NCI-H2081 (cell line): ENCODE data around the gene HENMT1.
"Not testable (repeated sequence)": the region's sequence is repeated elsewhere in the genome, so short reads cannot be mapped to it uniquely, and the experiment has no call there.

ENCODE experiments used
- DNase-seq, 2 experiments: peaks; one replicate each; lab custom pipeline; 2025; lab: John Stamatoyannopoulos, UW

The HENMT1 gene

DNA sequence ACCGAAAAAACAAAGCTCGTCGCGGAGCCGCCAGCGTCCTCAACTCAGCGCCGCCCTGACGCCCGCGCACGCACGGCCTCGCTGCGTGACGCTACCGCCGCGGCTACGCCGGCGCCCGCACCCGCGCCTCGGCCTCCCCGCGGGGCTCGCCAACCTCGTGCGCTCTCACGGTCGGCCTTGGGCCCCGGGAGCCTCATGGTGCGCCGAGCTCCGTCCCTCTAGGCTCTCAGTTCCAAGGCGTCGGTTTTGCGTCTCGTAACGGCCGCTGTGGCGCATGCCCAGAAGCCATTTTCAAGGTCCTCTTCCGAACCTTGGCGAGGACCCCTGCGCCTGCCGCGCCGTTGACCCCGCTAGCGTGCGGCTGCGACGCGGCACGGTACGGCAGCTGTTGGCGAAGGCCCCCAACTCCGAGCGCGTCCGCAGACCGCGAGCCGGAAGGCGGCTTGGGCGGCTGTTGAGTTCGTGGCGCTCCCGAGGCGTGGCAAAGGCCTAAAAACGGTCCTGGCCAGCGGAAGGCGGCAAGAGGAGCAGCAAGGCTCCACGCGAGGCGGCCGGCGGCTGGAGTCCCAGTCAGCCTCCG is at the start of gene HENMT1:
HENMT1 (minus strand) TSS at position 64 of the 580 bp plus-strand sequence. CDS start 1,209 bp downstream, outside the sequence.
- DNase-seq: no peak

DNA sequence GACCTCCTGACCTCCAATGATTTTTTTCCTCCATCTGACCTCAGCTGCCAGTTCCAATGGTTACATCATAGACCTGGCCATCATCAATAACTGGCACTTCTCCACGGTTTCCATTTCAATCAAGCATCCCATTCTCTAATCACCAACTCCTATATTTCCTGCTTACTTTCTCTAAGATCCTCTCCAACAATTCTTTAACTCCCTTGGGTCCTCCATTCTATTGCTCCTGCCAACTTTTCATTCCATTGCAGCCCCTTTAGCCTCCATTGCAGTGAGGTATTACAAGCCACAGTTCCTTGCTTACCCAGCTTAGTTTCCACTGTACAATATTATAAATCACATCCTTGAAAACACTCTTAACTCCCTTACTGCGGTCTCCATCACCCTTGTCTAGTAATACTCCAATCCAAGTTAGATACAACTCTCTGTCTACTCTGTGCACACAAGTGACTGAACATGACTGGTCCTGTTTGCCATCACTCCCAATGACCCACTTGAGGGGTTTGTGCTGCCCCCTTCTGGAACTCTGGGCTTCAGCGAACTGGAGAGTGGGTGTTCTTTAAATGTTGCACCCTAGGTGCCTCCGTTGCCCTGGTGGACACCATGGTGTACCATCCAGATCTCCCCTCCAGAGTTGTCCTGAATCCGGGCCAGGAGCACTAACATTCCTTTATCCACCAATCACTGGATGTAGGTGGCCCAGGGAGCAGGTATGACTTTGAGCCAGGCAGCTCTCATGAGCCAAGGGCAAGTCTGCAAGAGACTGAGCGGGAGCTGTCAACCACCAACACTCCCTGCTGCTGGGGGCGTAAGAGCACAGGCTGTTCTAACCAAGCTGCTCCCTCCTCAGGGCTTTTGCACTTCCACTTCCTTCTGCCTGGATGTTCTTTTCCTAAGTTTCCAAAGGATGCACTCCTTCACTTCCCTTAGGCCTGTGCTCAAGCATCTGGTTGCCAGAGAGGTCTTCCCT is 48.1 kb upstream of the HENMT1 start:
- no peak for DNase-seq

DNA sequence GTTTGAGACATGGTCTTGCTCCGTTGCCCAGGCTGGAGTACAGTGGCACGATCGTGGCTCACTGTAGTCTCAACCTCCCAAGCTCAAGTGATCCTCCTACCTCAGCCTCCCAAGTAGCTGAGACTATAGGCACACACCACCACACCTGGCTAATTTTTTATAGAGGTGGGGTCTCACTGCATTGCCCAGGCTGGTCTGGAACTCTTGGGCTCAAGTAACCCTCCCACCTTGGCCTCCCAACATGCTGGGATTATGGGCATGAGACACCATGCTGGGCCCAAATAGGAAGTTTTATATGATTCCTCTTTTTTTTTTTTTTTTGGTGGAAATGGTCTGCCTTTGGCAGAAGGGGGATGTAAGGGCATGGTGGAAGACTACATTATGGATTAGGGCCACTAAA is 45.8 kb upstream of the HENMT1 start:
- no peak for DNase-seq

DNA sequence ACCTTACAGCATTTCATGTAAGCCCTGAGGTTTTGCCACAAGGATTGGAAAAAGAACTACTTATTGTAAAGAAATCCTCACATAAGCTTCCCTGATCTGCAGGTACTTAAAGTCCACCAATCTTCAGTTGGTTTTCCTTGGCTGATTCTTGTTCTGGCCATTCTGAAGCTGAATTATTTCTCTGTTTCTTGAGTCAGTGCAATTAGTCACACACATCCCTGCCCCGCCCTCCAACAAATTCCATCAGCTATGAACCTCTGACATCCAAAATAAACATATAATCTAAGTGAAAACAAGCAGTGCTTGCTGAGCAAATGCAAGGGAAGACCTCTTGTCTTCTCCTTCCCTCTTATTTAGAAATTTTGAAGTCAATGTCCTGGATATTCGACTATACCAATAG is 43.6 kb upstream of the HENMT1 start:
- DNase-seq: no peak

DNA sequence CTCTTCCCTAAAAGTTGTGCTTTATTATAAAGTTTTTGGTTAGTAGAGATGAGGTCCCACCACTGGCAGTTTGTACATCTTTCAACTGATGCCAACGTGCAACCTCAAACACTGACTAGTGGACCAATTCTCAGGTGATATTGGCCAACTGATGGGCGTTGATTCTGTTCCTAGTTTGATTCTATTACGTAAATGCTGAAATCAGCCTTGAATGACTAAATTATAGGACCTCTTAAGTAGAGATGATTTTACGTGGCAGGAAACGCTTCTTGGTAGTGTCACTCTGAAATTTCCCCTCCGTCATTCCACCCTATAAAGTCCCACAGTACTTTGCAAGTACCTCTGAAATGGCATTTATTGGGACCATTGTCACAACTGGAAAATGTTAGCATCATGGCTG is 43.0 kb upstream of the HENMT1 start:
- no peak for DNase-seq

GRCh38 chr1:108702109-108702508 is 41.2 kb upstream of the HENMT1 start:
- not testable (repeated sequence) for DNase-seq

DNA sequence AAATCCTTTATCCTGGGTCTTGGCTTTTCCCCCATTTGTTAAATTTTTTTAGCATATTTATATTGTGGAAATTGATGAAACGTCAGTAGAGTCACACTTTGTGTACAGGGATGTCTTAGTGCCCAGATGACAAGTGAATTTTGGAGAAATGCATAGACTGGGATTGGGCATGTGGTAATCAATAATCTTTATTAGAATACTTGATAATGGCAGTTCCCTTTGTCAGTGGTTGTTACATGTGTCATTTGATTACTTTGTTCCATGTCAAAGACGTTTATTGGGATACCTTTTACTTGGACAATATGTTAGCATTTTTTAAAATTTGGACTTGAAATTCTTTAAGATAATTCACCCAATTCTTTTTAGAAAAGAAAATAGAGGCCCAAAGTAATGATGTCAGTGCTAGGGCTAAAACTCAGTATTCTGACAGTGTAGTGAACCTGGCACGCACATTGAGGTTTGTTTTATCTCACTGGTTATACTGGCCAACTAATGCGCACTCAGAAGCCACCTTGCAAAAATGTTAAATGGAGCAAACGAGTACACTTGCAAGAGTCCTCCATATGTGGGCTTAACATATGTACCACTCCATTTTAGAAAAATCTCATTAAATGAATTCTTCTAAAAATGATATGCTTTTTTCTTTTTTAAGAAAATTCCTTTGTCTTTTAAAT is 40.4 kb upstream of the HENMT1 start:
- DNase-seq: no peak

DNA sequence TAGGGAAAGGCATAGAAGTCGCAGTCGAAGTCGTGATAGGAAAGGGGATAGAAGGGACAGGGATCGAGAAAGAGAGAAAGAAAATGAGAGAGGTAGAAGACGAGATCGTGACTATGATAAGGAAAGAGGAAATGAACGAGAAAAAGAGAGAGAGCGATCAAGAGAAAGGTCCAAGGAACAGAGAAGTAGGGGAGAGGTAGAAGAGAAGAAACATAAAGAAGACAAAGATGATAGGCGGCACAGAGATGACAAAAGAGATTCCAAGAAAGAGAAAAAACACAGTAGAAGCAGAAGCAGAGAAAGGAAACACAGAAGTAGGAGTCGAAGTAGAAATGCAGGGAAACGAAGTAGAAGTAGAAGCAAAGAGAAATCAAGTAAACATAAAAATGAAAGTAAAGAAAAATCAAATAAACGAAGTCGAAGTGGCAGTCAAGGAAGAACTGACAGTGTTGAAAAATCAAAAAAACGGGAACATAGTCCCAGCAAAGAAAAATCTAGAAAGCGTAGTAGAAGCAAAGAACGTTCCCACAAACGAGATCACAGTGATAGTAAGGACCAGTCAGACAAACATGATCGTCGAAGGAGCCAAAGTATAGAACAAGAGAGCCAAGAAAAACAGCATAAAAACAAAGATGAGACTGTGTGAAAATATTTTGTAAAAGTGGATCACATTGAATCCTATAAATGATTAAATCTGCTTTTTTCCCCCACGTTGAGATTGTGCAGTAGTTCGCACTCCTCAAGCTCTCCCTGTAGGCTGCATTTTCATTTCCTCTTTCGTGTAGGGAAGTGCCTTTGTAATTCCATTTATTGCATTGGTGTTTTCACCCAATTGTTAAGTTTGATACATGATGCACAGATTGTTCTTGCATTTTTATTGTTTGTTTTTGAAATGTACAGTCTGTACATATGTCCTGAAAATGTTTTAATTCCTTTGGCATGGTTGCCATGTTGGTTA is 38.8 kb upstream of the HENMT1 start:
- DNase-seq: no peak

DNA sequence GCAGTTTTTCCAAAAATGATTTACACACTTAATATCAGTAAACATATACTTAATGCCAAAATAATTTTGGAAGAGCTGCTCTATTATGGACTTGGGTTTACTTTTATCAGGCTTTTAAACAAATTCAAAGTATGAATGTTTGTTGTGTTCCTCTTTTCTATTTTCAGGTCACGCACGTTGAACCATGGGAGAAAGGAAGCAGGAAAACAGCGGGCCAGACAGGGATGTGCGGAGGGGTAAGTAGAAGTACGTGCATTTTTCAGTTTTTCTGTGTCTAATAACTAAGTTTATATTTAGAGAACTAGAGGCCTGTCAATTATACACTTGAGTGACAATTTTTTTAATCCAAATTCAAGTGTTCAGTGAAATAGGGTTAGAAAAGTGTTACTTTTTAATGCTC is 34.6 kb upstream of the HENMT1 start:
- DNase-seq: no peak

DNA sequence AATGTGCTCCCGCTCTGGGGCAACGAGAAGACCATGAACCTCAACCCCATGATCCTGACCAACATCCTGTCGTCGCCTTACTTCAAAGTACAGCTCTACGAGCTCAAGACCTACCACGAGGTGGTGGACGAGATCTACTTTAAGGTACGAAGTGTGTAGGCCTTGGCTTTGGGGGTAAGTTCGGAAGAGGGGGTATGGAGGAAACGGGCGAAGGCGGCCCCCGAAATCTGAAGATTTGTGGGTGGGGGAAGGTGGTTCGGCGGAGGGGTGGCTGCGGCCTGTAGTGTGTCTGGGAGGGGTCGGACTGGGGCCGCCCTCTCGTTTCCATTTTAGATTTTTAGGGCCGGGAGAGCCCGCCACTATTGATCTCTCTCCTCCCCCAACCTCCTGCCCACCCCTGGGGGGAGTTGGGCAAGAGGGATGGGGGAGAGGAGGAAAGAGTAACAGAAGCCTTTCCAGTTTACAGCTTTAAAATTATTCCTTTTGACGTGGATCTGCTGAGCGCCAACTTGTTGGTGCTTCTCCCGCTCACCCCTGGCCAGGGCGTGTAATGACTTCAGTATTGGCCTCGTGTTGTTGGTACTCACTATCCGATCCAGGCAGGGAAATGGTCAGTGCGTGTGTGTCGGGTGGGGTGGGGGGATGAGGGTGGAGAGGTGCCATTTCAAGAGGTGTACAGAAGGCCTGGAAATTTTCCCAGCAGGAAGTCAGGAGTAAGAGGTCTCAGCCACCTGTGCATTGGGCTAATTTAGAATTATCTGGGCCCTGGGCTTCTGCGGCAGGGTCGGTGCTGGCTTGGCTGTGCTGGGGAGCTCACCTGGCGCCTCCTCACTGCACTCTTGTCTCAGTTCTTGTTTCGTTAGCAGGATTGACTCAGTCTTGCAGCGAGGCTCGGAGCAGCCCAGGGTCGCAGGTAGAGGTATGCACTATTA is 32.1 kb upstream of the HENMT1 start:
- DNase-seq: peak; percentile 46 to 57

DNA sequence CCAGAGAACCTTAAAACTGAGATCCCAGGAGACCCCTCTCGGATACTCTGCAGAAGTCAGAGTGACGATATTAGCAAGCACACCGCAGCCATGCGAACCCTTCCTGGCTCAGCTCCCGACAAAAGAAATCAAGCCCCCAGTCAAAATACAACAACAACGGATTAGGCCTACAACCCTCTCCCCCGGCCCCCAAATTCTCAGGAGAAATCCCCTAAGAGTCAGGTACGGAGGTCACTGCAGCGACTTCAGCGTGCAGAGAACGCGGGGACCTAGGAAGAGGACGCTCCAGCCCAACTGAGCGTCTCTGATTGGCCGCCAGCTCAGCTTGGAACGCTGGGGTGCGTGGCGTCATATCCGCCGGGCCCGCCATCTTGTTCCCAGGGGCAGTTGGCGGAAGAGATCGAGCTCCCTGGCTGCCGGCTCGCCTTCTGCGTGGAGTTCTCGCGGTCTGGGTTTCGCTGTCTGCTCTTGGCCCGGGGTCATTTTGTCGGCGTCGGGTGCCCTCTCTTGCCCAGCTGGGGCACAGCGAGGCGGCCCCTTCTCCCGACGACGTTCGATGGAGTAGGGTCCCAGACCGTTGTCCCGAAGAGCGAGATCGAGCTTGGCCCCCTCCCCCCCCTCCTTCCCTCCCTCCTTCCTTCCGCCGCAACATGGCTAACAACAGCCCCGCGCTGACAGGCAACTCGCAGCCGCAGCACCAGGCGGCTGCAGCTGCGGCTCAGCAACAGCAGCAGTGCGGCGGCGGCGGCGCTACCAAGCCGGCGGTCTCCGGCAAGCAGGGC is 31.2 kb upstream of the HENMT1 start, which contains the start of gene PRPF38B:
PRPF38B (plus strand) TSS at position 369 of the 782 bp plus-strand sequence; CDS start at position 651, 282 bp downstream.
- peak; percentile 83 to 87 for DNase-seq

DNA sequence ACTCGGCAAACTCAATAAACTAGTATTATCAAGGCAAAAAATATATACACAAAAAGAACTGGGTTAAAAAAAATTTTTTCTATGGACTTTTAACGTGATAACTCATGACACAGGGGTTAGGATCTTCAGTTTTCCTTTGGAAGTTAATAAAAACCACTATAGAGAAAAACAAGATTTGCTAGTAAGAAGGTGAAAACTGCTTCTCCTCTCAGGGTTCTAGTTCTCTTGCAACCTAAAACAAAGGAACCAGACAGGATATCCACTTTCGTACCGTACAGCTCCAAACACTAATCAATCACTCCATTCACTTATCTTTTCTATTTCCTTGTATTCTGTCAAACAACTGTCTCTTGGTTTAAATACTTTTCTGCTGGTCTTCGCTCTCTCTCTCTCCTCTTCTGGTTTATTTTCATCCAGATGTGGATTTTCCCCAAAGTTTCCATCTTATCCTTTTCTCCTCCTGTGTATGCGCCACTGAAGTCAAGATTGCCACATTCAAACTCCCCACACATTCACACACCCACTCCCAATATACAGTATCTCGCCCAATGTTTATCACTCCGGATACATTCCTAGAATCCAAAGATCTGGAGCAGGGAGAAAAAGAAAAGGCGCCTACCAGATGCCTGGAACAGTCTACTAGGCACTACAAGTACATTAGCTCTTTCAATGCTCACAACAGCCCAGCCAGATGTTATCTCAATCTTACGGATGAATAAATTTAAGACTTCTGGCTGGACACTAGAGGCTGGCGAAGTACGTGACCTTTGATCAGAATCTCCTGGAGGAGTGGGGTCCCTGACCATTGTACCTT is 30.4 kb upstream of the HENMT1 start:
- DNase-seq: no peak

GRCh38 chr1:108686614-108687313 is 25.9 kb upstream of the HENMT1 start:
- DNase-seq: no peak

- DNase-seq: no peak
Measured at GRCh38 chr1:108685529-108685928, 24.6 kb upstream of the HENMT1 start.

DNA sequence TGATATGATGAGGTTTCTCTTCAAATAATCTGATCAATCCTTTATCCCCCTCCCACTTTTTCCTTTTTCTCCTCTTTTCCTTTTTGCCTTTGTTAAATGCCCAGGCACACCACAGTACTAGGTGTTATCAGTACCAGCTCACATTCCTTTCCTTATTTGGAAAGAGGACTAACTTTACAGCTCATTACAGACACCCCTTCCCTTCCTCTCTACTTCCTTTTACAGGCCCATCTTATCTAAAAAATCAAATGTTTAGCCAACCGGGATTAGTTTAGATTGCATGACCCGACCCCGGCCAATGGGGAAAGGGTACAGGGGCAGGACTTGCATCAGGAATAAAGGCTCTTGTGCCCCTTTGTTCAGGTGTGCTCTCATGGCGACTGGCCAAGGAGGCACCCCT is 20.8 kb upstream of the HENMT1 start:
- DNase-seq: not testable (repeated sequence)

DNA sequence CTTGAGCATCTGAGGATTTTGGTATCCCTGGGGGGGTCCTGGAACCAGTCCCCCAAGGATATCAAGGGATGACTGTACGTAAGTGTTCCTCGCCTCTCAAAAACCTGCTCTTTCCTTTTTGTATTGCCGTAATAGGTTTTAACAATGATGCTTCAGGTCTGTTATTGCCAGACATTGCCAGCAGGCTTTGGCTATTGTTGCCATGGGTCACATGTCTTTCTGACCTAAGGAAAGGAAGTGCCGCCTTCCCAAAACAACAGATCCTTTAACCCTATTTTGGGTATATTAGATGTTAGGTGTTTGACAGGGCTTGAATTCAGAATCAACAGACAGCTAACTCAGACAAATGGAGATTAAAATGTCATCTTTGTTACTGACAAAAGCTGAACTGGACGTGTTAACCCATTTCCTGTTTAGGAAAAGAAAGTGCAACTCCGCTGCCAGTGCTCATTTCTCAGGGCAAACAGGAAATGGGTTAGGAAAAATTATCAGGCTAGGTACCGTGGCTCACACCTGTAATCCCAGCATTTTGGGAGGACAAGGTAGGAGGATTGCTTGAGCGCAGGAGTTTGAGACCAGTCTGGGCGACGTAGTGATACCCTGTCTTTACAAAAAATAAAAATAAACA is 18.8 kb upstream of the HENMT1 start:
- DNase-seq: no peak

DNA sequence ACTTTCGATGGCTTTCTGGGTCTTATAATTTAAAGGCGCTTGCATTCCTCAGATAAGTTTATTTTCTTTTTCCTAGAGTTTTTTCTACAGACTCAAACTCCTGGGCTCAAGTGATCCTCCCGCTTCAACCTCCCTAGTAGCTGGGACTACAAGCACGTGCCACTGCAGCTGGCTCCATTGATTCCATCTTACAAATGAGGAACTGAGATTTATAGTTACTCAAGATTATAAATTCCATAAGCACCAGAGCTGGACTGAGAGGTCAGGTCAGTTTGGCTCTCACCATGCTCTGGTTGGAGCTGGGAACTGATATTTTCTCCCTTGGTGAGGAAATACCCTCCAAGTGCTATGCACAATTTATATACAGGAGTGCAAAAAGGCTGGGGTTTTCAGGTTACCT is 17.8 kb upstream of the HENMT1 start:
- no peak for DNase-seq

DNA sequence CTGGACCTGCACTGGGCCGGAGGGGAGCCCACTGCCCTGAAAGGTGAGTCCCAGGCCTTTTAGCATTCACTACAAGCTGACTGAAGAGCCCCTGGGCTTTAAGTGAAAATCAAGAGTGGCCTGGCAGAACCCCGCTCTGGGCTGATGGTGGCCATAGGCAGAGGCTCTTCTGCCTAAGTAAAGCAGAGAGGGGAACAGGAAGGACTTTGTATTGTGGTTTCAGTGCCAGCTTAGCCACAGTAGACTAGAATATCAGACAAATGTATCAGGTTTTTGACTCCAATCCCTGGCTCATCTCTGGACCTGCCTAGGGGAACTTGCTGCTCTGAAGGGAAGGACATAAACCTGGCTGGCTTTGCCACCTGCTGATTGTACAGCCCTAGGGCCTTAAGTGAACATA is 10.2 kb upstream of the HENMT1 start:
- DNase-seq: no peak
